Neural cell (in vitro differentiated cells): ENCODE data around the gene DSG4. TPM values are rescaled to one million over a fixed set of nuclear protein-coding genes. Genes with fewer than 3 reads are reported as not detected.

Experiments
- H2AFZ ChIP-seq: fragments of 200-600, 300-800 bp; sonication (generic), shearing (Covaris generic); 2 replicates; pipeline ENCODE4 v1.6.0; 2014; ENCODE audit warnings: low read depth, mild to moderate bottlenecking, antibody characterized with exemption, low read length, moderate library complexity
- H3F3A ChIP-seq: fragments of 200-600 bp; shearing (Covaris generic); 2 replicates; pipeline ENCODE4 v1.6.1; 2016; ENCODE audit warnings: mild to moderate bottlenecking, moderate library complexity, mixed read lengths, antibody characterized with exemption, low read length; ENCODE audit not compliant: insufficient read depth, poor library complexity, severe bottlenecking
- H3K27ac ChIP-seq: fragments of 200-600, 300-800 bp; sonication (generic), shearing (Covaris generic); 2 replicates; pipeline ENCODE4 v1.5.1; 2014; ENCODE audit warnings: mild to moderate bottlenecking, low read length, moderate library complexity
- H3K27me3 ChIP-seq: fragments of 300-800, 200-600 bp; sonication (generic), shearing (Covaris generic); 2 replicates; pipeline ENCODE4 v1.6.0; 2014; ENCODE audit warnings: mild to moderate bottlenecking, low read depth, low read length, moderate library complexity; ENCODE audit not compliant: insufficient read depth
- H3K36me3 ChIP-seq: fragments of 300-800, 200-600 bp; sonication (generic), shearing (Covaris generic); 2 replicates; pipeline ENCODE4 v1.5.1; 2014; ENCODE audit warnings: mild to moderate bottlenecking, antibody characterized with exemption, low read length, moderate library complexity; ENCODE audit not compliant: insufficient read depth
- H3K4me2 ChIP-seq: fragments of 300-800, 200-600 bp; sonication (generic), shearing (Covaris generic); 2 replicates; pipeline ENCODE4 v1.6.0; 2014; ENCODE audit warnings: mild to moderate bottlenecking, low read length
- H3K4me3 ChIP-seq: fragments of 300-800, 200-600 bp; sonication (generic), shearing (Covaris generic); 2 replicates; pipeline ENCODE4 v1.5.1; 2014; ENCODE audit warnings: mild to moderate bottlenecking, low read length, moderate library complexity
- H3K79me2 ChIP-seq: fragments of 200-600 bp; shearing (Covaris generic); replicated peaks from 2 replicates; pipeline ENCODE4 v1.6.0; 2014; ENCODE audit warnings: mild to moderate bottlenecking, low read length, moderate library complexity; ENCODE audit not compliant: insufficient read depth
- H3K9ac ChIP-seq: fragments of 300-800, 200-600 bp; sonication (generic), shearing (Covaris generic); 2 replicates; pipeline ENCODE4 v1.6.1; 2016; ENCODE audit warnings: mild to moderate bottlenecking, low read length, mixed read lengths
- H3K9me2 ChIP-seq: fragments of 200-600 bp; shearing (Covaris generic); 2 replicates; pipeline ENCODE4 v1.6.1; 2016; ENCODE audit warnings: mild to moderate bottlenecking, low read length, mixed read lengths; ENCODE audit not compliant: insufficient read depth
- H3K9me3 ChIP-seq: fragments of 200-600, 300-800 bp; sonication (generic), shearing (Covaris generic); 2 replicates; pipeline ENCODE4 v1.6.1; 2016; ENCODE audit warnings: mild to moderate bottlenecking, mixed run types, low read length, moderate library complexity, mixed read lengths
- H4K20me1 ChIP-seq: fragments of 200-600 bp; shearing (Covaris generic); 2 replicates; pipeline ENCODE4 v1.6.1; 2016; ENCODE audit warnings: mild to moderate bottlenecking, mixed run types; ENCODE audit not compliant: insufficient read depth
- CTCF ChIP-seq: fragments of 450-650 bp; IDR thresholded peaks from 2 replicates; pipeline ENCODE4 v1.5.1; 2014; ENCODE audit warnings: antibody characterized with exemption, mild to moderate bottlenecking, moderate library complexity; ENCODE audit not compliant: poor library complexity, severe bottlenecking
- EP300 ChIP-seq: fragments of 450-650 bp; conservative IDR thresholded peaks from 2 replicates; pipeline ENCODE4 v1.6.1; 2014; ENCODE audit warnings: antibody characterized with exemption, mild to moderate bottlenecking, moderate library complexity; ENCODE audit not compliant: poor library complexity, severe bottlenecking
- EZH2 ChIP-seq: fragments of 200-600, 300-800 bp; shearing (Covaris generic), sonication (generic); IDR thresholded peaks from 2 replicates; pipeline ENCODE4 v1.6.1; 2014; ENCODE audit warnings: antibody characterized with exemption, low read length, borderline replicate concordance, mild to moderate bottlenecking; ENCODE audit not compliant: insufficient read depth, poor library complexity, severe bottlenecking
- MXI1 ChIP-seq: fragments of 450-650 bp; conservative IDR thresholded peaks from 2 replicates; pipeline ENCODE4 v1.6.1; 2014; ENCODE audit warnings: antibody characterized with exemption, mild to moderate bottlenecking; ENCODE audit not compliant: poor library complexity, severe bottlenecking
- POLR2AphosphoS5 ChIP-seq: IDR thresholded peaks from 2 replicates; pipeline ENCODE4 v1.6.1; 2012
- RAD21 ChIP-seq: fragments of 450-650 bp; conservative IDR thresholded peaks from 2 replicates; pipeline ENCODE4 v1.6.1; 2014; ENCODE audit warnings: antibody characterized with exemption, mild to moderate bottlenecking, moderate library complexity
- REST ChIP-seq: IDR thresholded peaks from 2 replicates; pipeline ENCODE4 v1.6.1; 2012; ENCODE audit warnings: borderline replicate concordance
- SMC3 ChIP-seq: fragments of 450-650 bp; conservative IDR thresholded peaks from 2 replicates; pipeline ENCODE4 v1.6.1; 2014; ENCODE audit warnings: antibody characterized with exemption, mild to moderate bottlenecking, moderate library complexity; ENCODE audit not compliant: poor library complexity
- TAF1 ChIP-seq: IDR thresholded peaks from 2 replicates; pipeline ENCODE4 v1.6.1; 2012; ENCODE audit warnings: low read depth
- polyA plus RNA-seq: library from polyadenylated mRNA; depleted of rRNA; stranded (reverse); fragments of >200 nt; gene quantifications from 2 replicates; pipeline ENCODE4 v1.2.3, GENCODE V29; 2014

The DSG4 gene
- polyA plus RNA-seq, 1 donor from 2014 or later: not detected

DNA sequence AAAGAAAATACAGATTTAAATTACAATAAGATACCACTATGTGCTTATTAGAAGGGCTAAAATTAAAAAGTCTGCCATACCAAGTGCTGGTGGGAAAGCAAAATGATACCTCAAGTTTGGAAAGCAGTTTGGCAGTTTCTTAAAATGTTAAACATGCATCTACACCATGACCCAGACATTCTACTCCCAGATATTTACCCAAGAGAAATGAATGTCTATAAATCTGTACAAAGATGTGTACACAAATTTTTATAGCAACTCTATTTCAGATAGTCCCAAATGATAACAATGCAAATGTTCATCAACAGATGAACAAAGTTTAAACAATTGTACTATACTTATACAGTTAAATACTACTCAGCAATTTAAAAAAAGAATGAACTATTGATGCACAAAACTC lies 7.1 kb upstream of the DSG4 start:
- no peaks in the 10 kb centered on the region for H3K9me2 ChIP-seq
- no peak overlapping the region for H3K4me3 ChIP-seq
- TF ChIP-seq SMC3: no peak
- no peak for TF ChIP-seq MXI1
- TF ChIP-seq EZH2: no peak
- no peak for TF ChIP-seq EP300
- no peak for TF ChIP-seq RAD21
- TF ChIP-seq CTCF: no peak
- no peak for TF ChIP-seq POLR2AphosphoS5
- TF ChIP-seq TAF1: no peak
- TF ChIP-seq REST: no peak
- H3K79me2 ChIP-seq: no peaks in the 10 kb centered on the region
- H3K9me3 ChIP-seq: no peaks in the 10 kb centered on the region
- no peaks in the 10 kb centered on the region for H3K36me3 ChIP-seq
- H3K9ac ChIP-seq: no peak overlapping the region
- H4K20me1 ChIP-seq: no peaks in the 10 kb centered on the region
- no peak overlapping the region for H2AFZ ChIP-seq
- no peaks in the 10 kb centered on the region for H3F3A ChIP-seq
- no peak overlapping the region for H3K4me2 ChIP-seq
- H3K27ac ChIP-seq: no peak overlapping the region
- no peaks in the 10 kb centered on the region for H3K27me3 ChIP-seq

GRCh38 chr18:31371989-31372388 lies 4.6 kb upstream of the DSG4 start:
- no peaks in the 10 kb centered on the region for H3K27me3 ChIP-seq
- no peaks in the 10 kb centered on the region for H3K9me3 ChIP-seq
- H3K9ac ChIP-seq: no peak overlapping the region
- H3K4me3 ChIP-seq: no peak overlapping the region
- no peak overlapping the region for H3K27ac ChIP-seq
- no peaks in the 10 kb centered on the region for H3F3A ChIP-seq
- no peaks in the 10 kb centered on the region for H3K9me2 ChIP-seq
- H3K79me2 ChIP-seq: no peaks in the 10 kb centered on the region
- H4K20me1 ChIP-seq: no peaks in the 10 kb centered on the region
- H3K4me2 ChIP-seq: no peak overlapping the region
- TF ChIP-seq SMC3 (no peak), EP300 (no peak), POLR2AphosphoS5 (no peak)
- H3K36me3 ChIP-seq: no peaks in the 10 kb centered on the region
- no peak overlapping the region for H2AFZ ChIP-seq

GRCh38 chr18:31373641-31374040 lies 2.9 kb upstream of the DSG4 start:
- Histone ChIP-seq H3K79me2 (no peaks in the 10 kb centered on the region), H3K4me2 (no peak overlapping the region), H3K9me2 (no peaks in the 10 kb centered on the region), H3K9ac (no peak overlapping the region), H4K20me1 (no peaks in the 10 kb centered on the region), H2AFZ (no peak overlapping the region), H3K4me3 (no peak overlapping the region), H3K9me3 (no peaks in the 10 kb centered on the region), H3K27ac (no peak overlapping the region), H3K27me3 (no peaks in the 10 kb centered on the region), H3F3A (no peaks in the 10 kb centered on the region), H3K36me3 (no peaks in the 10 kb centered on the region)
- no peak for TF ChIP-seq TAF1
- no peak for TF ChIP-seq EZH2
- TF ChIP-seq EP300: no peak
- TF ChIP-seq SMC3: no peak
- no peak for TF ChIP-seq CTCF
- no peak for TF ChIP-seq RAD21
- no peak for TF ChIP-seq REST
- no peak for TF ChIP-seq POLR2AphosphoS5
- TF ChIP-seq MXI1: no peak
